GM18861 (cell line): ENCODE results near the gene EXD3.

ENCODE experiments used
- ATAC-seq: cut with Tn5 transposase; IDR thresholded peaks from one replicate; pipeline ENCODE4 v1.9.1; 2021; ENCODE audit not compliant: unreplicated experiment

EXD3 gene

DNA sequence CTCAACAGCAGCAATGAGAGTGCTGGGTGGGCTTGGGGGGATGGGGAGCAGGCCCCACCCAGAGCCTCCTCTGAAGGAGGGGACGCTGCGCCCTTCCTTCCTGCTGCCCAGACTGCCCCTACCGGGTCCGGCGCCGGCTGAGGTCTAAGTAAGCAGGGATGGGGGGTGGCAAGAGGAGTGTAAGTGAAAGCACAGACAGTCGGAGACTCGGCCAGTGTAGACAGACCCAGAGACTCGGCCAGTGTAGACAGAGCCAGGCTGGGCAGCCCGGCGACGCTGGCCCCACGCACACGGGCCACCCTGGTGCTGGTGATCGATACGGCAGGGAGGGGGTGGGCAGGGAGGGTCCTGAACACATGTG is 25.6 kb upstream of the EXD3 start:
- no peak for ATAC-seq

- no peak for ATAC-seq
Observed at GRCh38 chr9:137447722-137448601, 25.0 kb upstream of the EXD3 start.

DNA sequence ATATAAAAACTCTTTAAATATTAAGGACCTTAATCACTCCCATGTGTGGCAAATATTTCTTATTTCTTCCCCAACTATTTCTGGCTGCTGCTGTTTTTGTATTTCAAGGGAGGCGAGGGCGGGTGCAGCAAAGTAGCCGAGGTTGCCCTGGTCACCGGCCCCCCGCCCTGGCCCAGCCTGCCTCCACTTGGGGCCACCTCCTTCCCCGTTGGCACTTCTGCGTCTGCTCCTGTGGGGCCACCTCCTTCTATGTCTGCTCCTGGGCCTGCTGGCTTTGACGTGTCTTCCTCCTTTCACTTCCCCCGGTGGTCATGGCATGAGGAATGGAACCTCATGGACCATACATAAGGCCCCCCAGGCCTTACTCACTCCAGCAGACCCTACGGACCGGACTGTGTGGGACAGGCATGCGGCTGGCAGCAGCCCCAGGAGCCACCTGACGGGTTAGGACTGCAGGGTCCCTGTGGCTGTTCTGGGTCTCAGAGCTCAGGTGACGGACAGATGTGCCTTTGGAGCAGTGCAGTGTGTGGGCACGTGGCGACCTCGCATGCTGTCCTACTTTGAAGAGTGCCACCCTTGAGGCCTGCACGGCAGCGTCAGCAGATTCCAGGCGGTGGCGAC is 24.0 kb upstream of the EXD3 start:
- no peak for ATAC-seq

DNA sequence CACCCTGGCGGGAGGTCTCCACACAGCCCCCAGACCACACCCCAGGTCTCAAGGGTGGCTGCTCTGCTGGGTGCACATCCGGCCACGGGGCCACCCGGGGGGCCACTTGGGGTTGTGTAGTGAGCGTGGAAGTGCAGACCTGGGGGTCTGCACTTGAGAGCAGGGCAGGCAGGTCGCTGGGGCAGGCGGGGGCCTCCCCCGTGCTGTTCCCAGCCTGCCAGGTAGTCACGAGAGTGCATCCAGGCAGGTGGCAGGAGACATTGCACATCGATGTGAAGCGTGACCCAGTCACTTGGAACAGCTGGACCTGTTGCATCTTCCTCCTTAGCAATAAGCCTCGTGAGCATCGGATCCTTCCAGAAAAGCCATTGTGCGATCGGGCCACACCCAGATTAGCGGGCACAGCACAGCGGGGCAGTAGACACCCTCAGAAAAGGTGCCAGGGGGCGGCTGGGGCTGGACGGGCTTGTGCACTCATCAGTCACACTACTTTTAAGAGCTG is 23.0 kb upstream of the EXD3 start:
- no peak for ATAC-seq

- ATAC-seq: no peak
Observed at GRCh38 chr9:137445275-137445807, 22.4 kb upstream of the EXD3 start.

DNA sequence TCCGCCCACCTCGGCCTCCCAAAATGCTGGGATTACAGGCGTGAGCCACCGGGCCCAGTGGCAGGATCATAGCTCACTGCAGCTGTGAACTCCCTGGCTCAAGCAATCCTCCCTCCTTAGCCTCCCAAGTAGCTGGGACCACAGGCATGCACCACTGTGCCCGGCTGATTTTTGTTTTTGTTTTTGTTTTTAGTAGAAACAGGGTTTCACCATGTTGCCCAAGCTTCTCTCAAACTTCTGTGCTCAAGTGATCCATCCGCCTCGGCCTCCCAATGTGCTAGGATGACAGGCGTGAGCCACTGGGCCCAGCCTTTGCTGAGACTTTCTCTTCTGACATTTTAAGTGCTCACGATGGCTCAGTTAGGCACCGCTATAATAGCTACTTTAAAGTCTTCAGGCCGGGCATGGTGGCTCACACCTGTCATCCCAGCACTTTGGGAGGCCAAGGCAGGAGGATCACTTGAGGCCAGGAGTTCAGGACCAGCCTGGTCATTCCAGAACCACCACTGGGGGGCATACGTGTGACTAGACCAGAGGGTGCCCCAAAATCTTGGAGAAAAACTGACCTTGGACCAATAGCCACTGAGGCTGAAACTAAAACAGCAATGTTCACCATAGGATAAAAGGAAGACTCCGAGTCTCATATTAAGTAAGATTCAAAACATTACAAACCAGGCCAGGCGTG is 21.3 kb upstream of the EXD3 start:
- no peak for ATAC-seq

DNA sequence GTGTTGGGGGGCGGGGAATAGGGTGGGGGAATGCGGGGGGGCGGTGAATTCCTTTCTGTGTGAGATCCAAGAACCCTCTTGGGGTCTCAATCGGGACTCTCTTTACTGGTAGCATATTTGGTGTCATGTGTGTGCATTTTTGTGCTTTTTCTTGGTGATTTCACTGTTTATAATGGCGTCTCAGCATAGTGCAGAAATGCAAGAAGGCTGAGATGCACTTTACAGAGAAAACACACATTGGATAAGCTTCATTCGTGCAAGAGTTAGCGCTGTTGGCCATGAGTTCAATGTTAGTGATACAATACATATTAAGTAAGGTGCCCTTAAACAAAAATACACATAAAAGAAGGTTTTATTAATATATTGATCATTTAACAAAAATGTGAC is 19.0 kb upstream of the EXD3 start:
- ATAC-seq: no peak

DNA sequence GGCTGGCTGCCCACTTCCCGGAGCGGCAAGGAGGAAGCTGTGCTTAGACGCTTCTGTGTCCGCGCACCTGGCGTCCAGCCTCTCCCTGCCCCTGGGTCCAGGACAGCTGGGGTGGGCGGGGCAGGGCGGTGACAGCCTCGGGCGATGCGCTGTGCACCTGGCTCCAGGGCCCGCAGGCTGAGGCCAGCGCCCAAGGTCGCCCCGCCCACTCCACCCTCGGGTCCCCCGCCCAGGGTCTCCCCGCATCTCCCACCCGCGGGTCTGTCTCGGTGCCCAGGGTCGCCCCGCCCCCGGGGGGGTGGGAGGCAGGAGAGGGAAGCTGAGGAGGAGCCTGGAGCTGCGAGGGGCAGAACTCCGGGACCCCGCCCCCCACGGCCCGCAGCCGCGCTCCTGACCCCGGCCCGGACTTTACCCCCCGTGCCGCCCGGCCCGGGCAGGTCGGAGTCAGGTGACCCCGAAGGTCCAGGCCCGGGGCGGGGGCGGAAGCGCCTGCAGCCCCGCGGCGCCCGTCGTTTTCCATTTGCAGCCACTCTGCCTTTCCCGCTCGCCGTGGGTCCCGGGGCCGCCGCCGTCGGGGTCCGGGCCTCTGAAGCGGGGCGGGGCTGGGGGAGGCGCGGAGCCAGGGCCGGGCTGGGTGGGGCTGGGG is 18.4 kb upstream of the EXD3 start, which contains the start of gene ENTPD8:
Gene ENTPD8, minus strand, starts transcription at position 69 of the 646 bp plus-strand sequence. CDS start 3,072 bp downstream, outside the sequence.
- ATAC-seq: no peak

- ATAC-seq: no peak
Observed at GRCh38 chr9:137439158-137439714, 16.3 kb upstream of the EXD3 start.

- ATAC-seq: no peak
Observed at GRCh38 chr9:137438591-137439157, 15.7 kb upstream of the EXD3 start.

GRCh38 chr9:137437691-137438590 is 15.0 kb upstream of the EXD3 start:
- ATAC-seq: no peak

DNA sequence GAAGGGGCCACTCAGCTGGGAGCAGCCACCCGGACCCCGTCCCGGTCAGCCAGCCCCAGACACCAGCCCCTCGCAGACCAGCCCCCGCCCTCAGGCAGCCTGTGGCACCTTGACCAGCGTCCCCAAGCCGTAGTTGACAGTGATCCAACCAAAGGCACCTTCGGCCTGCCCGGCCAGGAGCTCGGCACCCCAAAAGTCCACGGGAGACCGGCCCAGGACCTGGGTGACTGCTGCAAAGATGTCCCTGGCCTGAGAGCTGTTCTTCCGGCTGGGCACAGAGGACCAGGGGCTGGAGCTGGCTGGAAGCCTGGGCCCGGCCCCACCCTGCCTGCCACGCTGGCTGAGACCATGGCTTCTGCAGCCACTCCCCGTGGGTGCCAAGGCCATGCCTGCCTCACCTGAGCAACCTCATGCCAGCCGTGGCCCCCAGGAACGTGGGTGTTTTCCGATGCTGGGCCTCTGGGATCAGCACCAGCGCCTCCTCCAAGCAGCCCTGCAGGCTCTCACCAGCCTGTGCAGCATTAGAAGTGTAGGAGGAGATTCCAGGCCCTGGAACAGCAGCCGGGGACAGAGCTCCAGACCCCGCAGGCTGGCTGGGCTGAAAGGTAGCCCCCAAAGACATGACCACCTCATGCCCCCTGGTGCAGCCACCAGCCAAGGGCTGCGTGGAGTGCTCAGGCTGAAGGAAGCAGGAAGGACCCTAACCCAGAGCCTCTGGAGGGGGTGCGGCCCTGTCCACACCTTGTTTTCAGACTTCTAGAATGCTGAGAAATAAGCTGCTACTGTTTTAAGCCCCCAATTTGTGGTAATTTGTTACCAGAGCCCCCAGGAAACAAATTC is 14.0 kb upstream of the EXD3 start:
- no peak for ATAC-seq

DNA sequence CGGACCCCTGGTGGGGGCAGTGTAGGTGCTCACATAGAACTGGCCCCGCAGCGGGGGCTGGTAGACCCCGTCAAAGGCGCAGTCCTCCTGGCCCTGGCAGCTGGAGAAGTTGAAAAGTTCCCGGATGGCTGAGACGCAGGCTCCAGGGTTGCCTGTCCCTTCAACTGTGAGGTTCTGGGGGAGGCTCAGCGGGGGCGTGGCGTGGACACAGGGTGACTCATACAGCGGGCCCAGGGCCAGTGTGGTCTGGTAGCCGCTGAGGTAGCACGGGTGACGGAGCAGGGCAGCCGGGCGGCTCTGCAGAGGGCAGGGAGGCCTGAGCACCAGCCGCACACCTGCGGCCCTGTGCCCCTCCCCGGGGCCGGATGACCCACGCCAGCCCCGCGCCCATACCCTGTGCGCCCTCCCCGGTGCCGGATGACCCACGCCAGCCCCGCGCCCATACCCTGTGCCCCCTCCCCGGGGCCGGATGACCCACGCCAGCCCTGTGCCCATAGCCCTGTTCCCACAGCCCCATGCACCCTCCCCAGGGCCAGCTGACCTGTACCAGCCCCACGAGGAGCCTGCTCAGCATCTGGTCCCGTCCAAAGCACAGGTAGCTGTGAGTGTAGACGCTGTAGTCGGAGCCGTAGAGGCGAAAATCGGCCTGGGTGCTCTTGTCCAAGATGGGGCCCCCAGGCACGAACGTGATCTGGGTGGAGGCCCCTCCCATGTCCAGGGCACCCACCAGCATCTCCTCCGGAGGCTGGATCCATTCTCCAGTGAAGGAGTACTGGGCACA is 13.2 kb upstream of the EXD3 start:
- ATAC-seq: no peak

DNA sequence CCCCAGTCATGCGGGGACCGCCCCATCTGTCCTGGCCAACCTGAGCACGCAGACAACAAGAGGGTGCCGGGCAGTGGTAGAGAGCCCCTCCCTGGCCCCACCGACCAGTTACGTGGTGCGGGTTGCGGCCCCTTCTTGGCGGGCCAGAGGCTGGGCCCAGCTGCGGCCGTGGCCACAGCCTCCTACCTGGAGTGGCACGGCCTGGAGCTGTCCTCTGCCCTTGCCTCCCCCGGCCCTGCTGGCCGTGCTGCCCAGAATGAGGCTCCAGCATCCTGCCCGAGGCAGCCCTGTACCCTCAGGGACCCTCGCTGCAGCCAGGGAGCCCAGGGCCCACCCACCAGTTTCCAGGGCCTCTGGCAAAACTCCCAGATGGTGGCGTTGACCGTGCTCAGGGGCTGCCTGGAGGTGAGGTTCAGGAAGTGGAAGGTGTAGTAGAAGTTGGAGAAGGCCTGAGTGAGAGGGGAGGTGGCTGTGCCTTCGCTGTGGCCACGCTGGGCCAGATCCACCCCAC is 12.5 kb upstream of the EXD3 start:
- ATAC-seq: no peak

- ATAC-seq: no peak
Observed at GRCh38 chr9:137434498-137435380, 11.8 kb upstream of the EXD3 start.

GRCh38 chr9:137433916-137434431 is 11.0 kb upstream of the EXD3 start:
- ATAC-seq: no peak
